ENCODE results near the gene ZNF175.

The ZNF175 gene

DNA sequence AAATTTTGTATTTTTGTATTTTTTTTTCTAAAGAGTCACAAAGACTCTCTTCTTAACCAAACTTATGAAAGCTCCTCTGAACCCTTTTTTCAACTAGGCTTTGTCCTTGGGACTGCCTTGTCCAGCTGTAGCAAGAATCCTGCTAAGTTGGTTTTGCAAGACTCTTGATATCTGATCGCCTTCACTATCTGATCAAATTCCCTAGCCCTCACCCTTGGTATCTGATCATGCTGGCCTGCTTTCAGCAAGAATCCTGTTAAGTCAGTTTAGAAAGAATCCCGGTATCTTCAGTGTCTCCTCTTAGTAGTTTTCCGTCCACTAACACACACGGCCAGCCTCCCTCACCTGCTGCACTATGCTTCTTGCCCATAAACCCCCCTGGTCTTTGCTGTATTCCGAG lies 61.0 kb downstream of the ZNF175 start:
- DNase-seq: no peak

DNA sequence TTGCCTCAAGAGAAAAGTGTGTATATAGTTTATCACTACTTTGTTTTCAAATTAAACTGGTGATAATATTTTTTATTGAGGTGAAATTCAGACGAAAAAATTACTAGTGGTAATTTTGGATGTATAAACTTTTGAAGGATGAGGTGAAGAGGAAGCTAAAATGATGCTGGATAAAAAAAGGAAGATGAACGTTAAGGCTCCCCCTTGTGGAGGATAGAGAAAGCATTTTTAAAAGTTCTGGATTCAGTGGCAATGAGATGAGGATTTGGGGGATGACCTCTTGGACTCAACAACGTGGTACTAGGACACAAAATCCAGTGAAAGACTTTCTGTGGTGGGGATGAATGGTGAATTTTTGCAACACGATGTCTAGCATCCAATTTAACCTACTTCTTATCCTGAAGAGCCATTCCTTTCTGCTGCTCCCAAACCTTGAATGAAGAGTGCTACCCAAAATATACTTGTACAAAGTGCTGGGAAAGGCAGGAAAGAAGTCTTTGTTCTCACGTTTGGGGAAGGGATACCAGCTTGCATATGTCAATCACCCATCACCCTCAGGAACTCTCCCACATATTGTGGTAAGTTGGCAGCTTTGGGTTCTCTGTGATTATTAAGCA lies 66.4 kb downstream of the ZNF175 start:
- DNase-seq: no peak

GRCh38 chr19:51639916-51640315 lies 68.8 kb downstream of the ZNF175 start:
- no peak for DNase-seq

GRCh38 chr19:51640386-51640785 lies 69.3 kb downstream of the ZNF175 start:
- DNase-seq: no peak

DNA sequence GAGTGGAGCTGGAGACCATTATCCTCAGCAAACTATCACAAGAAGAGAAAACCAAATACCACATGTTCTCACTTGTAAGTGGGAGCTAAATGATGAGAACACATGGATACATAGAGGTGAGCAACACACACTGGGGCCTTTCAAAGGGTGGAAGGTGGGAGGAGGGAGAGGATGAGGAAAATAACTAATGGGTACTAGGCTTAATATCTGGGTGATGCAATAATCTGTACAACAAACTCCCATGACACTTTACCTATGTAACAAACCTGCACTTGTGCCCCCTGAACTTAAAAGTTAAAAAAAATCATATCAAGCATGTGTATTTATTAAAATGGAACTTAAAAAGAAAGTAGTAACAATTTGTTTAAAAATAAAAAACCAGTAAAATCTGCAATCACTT lies 70.6 kb downstream of the ZNF175 start:
- no peak for DNase-seq

All from cortex of kidney (tissue), 1 donor.